ENCODE measurements around the gene RAB9B. TPM values are rescaled to one million over a fixed set of nuclear protein-coding genes. Genes with fewer than 3 reads are reported as not detected.

RAB9B gene
- total RNA-seq, 1 donor = 1.1 TPM

- H3K4me2 ChIP-seq (ENCODE audit: insufficient read depth, low read length) = no peak overlapping the region
- no peaks in the 10 kb centered on the region for H3K36me3 ChIP-seq (ENCODE audit: insufficient read depth, low read length)
- H3K27me3 ChIP-seq (ENCODE audit: insufficient read depth, low read length) = peaks cover 8% of the 10 kb centered on the region
- H4K20me1 ChIP-seq (ENCODE audit: insufficient read depth, low read length) = no peaks in the 10 kb centered on the region
- no peak for TF ChIP-seq CTCF (IDR thresholded peaks at IDR 0.05; ENCODE audit: extremely low read depth, low read depth, low read length)
- no peaks in the 10 kb centered on the region for H3K79me2 ChIP-seq (ENCODE audit: insufficient read depth, low read length)
- H3K4me1 ChIP-seq (ENCODE audit: insufficient read depth, low read length) = no peaks in the 10 kb centered on the region
- H2AFZ ChIP-seq (ENCODE audit: low read length) = no peak overlapping the region
- DNase-seq (ENCODE audit: insufficient read length, low spot score, missing footprints) = peak; percentile 31
- H3K9me3 ChIP-seq (ENCODE audit: low read depth, low read length) = no peaks in the 10 kb centered on the region
- H3K4me3 ChIP-seq (ENCODE audit: insufficient read depth, low read length) = no peak overlapping the region
- H3K27ac ChIP-seq (ENCODE audit: low read depth, low read length) = no peak overlapping the region
Observed at GRCh38 chrX:103864886-103865534, 33.0 kb upstream of the RAB9B start.

GRCh38 chrX:103864149-103864548 lies 32.1 kb upstream of the RAB9B start:
- no peak for DNase-seq (ENCODE audit: insufficient read length, low spot score, missing footprints)
- no peaks in the 10 kb centered on the region for H3K9me3 ChIP-seq (ENCODE audit: low read depth, low read length)
- no peak overlapping the region for H3K27ac ChIP-seq (ENCODE audit: low read depth, low read length)
- no peaks in the 10 kb centered on the region for H3K36me3 ChIP-seq (ENCODE audit: insufficient read depth, low read length)
- no peak overlapping the region for H3K4me2 ChIP-seq (ENCODE audit: insufficient read depth, low read length)
- H2AFZ ChIP-seq (ENCODE audit: low read length) = no peak overlapping the region
- no peak overlapping the region for H3K4me3 ChIP-seq (ENCODE audit: insufficient read depth, low read length)
- H4K20me1 ChIP-seq (ENCODE audit: insufficient read depth, low read length) = no peaks in the 10 kb centered on the region
- no peaks in the 10 kb centered on the region for H3K4me1 ChIP-seq (ENCODE audit: insufficient read depth, low read length)
- H3K79me2 ChIP-seq (ENCODE audit: insufficient read depth, low read length) = no peaks in the 10 kb centered on the region
- peaks cover 11% of the 10 kb centered on the region for H3K27me3 ChIP-seq (ENCODE audit: insufficient read depth, low read length)
- TF ChIP-seq CTCF (IDR thresholded peaks at IDR 0.05; ENCODE audit: extremely low read depth, low read depth, low read length) = no peak

GRCh38 chrX:103861200-103861599 lies 29.1 kb upstream of the RAB9B start:
- Histone ChIP-seq H3K27ac (ENCODE audit: low read depth, low read length) (no peak overlapping the region), H3K36me3 (ENCODE audit: insufficient read depth, low read length) (no peaks in the 10 kb centered on the region), H4K20me1 (ENCODE audit: insufficient read depth, low read length) (no peaks in the 10 kb centered on the region), H3K4me2 (ENCODE audit: insufficient read depth, low read length) (no peak overlapping the region), H3K27me3 (ENCODE audit: insufficient read depth, low read length) (peaks cover 28% of the 10 kb centered on the region), H2AFZ (ENCODE audit: low read length) (no peak overlapping the region), H3K79me2 (ENCODE audit: insufficient read depth, low read length) (no peaks in the 10 kb centered on the region), H3K4me1 (ENCODE audit: insufficient read depth, low read length) (no peaks in the 10 kb centered on the region), H3K9me3 (ENCODE audit: low read depth, low read length) (no peaks in the 10 kb centered on the region), H3K4me3 (ENCODE audit: insufficient read depth, low read length) (no peak overlapping the region)
- no peak for DNase-seq (ENCODE audit: insufficient read length, low spot score, missing footprints)
- no peak for TF ChIP-seq CTCF (IDR thresholded peaks at IDR 0.05; ENCODE audit: extremely low read depth, low read depth, low read length)

- Histone ChIP-seq H4K20me1 (ENCODE audit: insufficient read depth, low read length) (no peaks in the 10 kb centered on the region), H3K36me3 (ENCODE audit: insufficient read depth, low read length) (no peaks in the 10 kb centered on the region), H3K27me3 (ENCODE audit: insufficient read depth, low read length) (peaks cover 18% of the 10 kb centered on the region), H3K4me3 (ENCODE audit: insufficient read depth, low read length) (no peak overlapping the region), H3K27ac (ENCODE audit: low read depth, low read length) (no peak overlapping the region), H3K9me3 (ENCODE audit: low read depth, low read length) (no peaks in the 10 kb centered on the region), H2AFZ (ENCODE audit: low read length) (no peak overlapping the region), H3K79me2 (ENCODE audit: insufficient read depth, low read length) (no peaks in the 10 kb centered on the region), H3K4me2 (ENCODE audit: insufficient read depth, low read length) (no peak overlapping the region), H3K4me1 (ENCODE audit: insufficient read depth, low read length) (peaks cover 4% of the 10 kb centered on the region)
- TF ChIP-seq CTCF (IDR thresholded peaks at IDR 0.05; ENCODE audit: extremely low read depth, low read depth, low read length) = no peak
- DNase-seq (ENCODE audit: insufficient read length, low spot score, missing footprints) = no peak
Observed at GRCh38 chrX:103849558-103849957, 17.5 kb upstream of the RAB9B start.
